G401.6 (cell line): Measurements from ENCODE around the gene ATP13A3.
A peak's percentile ranks its signal among the peaks of the same experiment; 100 is the strongest.

Source experiments
- FAIRE-seq: peaks from 2 replicates; lab custom pipeline; 2012; peaks lifted over from hg19 to GRCh38; lab: Jason Lieb, UNC

Gene ATP13A3

DNA sequence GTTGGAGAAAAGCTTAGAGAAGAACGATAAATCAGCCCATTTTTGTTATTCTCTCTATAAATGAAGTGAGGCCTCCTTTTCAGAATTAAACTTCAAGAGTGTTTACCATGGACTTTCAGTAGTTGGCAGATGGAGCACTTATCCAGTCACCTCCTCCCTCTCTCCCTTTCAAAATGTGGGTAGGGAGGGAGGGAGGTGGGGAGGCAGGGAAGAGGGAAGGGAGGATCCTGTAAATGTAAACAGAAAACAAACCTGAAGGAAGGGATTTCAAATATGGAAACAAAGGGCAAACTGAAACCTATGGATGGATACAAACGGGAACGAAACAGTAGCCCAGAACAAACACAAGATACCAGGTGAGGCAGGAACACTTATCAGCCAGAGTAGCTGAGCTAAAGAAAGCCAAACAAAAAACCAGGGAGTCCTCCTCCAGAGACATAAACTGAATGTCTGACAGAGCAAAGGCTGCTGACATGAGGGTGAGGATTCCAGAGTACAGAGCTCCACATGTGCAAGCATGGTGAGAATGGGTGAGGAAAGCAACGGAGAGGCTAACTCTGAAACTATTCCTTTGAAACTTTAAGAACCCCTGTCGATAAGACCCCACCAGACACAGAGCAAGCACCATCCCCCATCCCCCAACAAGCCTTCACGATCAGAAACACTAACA, 46.8 kb downstream of the ATP13A3 start:
- FAIRE-seq = no peak

DNA sequence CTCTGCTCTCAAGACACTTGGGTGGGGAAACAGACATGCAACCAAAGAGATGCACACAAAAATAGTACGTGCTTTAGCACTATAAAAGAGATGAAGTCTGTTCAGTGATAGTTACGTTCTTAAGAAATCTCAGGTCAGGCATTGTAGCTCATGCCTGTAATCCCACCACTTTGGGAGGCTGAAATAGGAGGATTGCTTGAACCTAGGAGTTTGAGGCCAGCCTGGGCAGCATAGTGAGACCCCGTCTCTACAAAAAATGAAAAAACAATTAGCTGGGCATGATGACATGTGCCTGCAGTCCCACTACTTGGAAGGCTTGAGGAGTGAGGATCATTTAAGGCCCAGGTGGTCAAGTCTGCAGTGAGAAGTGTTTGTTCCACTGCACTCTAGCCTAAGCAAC, 52.3 kb downstream of the ATP13A3 start:
- no peak for FAIRE-seq

DNA sequence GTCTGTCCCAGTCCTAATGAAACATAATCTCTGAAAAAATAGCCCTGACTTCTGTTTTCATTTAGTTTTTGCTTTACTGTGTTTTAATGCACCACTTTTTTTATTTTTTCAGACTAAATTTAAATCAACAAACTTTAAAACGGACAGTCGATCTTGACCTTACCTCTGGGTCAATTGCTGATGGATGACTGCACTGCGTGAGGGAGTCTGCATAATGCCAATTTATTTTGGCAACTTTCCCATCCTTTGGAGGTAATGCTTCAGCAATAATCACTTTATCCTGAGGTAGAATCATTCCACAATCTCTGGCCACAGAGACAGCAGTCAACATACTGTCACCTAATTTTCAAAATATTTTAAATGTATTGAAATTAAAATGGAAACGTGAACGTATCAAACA, 55.2 kb downstream of the ATP13A3 start:
- FAIRE-seq = no peak

DNA sequence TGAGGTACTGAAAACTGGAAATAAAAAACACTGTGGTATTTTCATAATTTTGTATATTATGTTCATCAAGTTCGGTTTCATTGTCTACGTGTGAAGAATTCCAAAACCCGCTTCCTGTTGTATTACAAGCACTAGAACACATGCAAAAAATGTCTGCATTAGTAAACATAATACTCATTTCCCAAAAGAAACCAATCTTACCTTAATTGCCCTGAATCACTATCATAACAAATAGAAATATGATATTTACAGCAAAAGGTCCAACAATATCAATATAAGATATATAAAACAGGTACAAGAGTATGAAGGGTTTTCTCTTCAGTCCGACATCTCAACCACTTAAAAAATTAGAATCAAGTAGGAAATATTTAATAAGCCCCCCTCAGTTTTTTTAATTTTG, 61.4 kb downstream of the ATP13A3 start:
- no peak for FAIRE-seq

DNA sequence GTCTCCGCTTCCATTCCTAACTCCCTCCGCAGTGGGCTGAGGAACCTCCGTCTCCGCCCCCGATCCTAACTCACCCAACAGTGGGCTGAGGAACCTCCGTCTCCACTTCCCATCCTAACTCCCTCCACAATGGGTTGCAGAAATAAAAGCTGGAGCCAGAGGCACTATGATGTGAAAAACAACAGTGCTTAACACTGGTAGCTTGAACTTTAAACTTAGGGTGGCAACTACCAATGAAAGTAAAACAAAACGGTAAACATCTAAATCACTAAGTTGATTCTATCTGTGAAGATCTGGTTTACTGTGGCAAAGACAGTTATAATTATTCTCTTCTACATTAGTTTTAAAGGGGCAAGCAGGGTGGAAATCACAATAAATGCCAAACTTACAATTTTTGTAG, 61.8 kb downstream of the ATP13A3 start:
- no peak for FAIRE-seq

DNA sequence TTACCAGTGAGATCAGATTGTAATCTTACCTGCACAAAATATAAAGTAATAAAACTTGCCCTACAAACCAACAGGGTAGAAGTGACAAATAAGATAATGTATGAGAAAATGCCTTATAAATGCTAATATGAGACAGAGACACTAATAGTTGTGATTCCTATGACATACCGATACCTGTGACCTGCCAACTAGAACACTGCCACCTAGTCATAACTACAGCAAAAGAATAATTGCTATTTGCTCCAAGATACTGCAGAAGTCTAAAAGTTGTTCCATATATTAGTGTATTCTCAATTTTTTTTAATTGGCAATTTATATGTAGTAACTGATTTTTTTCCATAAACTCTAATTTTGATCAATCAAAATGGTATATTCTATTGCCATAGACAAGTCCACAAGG, 62.4 kb downstream of the ATP13A3 start:
- FAIRE-seq = no peak

DNA sequence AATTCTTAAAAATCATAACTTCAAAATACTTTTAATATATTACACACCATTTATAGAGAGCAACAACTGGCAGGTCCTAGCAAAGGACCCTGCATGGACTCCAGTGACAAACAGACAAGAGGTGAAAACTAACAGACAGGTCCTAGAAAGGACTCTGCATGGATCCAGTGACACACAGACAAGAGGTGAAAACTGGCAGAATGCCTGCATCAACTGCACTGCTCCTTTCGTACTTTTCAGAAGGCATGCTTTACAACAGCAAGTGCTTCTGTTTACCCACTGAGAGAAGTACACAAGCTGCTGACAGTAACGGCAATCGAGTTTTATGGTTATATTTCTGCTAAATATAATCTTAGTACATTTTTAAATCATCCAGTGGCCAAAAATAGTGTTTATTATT, 63.5 kb downstream of the ATP13A3 start:
- FAIRE-seq = no peak

DNA sequence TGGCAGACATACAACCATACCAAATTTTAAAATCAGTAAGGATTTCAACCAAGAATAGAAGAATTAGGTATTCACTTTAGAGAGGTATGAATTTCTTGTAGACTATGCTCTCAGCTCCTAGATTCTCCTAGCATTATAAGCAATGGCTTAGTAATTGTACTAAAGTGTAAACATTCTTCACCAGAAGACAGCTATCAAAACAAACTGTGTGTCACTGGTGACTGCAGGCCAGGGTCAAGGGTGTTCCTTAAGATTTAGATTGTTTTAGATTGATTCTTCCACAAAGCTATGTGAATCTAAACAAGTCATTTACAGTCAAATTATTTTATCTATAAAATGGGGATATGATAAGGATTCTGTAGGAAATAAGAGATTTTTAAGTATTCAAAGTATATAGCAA, 64.6 kb downstream of the ATP13A3 start:
- FAIRE-seq = no peak

DNA sequence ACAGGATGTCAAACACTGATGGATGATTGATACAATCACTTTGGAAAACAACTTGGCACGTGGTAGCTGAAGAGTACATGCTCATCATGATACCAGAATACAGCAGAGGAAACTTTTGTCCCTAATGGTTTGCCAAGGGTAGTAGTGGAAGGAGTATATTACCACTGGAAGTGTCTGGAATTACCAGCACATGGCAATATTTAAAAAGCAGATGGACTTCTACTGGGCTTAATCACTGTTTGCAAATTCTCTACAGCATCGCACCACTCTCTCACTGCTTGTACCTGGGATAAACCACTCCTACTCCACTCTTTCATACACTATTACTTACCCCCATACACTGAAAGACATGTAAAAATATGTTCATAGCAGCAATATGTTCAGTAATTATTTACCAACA, 68.1 kb downstream of the ATP13A3 start:
- no peak for FAIRE-seq

DNA sequence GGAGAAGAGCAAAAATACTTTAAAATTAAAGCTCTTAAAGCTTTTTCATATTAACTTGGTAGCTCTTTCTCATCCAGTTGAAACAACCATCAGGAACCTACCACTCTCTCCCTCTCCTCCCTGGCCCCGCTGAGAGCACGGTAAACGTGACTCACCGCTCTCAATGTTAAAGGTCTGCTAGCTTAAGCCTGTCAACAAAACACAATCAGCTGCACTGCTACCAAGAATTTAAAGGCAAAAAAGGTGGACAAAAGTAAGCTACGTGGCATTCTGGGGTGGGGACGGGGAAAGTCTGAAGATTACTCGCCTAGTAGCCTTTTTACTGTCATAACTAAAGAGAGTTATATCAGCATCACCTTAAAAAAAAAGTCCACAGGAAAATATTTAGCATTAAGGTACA, 79.4 kb downstream of the ATP13A3 start:
- FAIRE-seq = no peak

DNA sequence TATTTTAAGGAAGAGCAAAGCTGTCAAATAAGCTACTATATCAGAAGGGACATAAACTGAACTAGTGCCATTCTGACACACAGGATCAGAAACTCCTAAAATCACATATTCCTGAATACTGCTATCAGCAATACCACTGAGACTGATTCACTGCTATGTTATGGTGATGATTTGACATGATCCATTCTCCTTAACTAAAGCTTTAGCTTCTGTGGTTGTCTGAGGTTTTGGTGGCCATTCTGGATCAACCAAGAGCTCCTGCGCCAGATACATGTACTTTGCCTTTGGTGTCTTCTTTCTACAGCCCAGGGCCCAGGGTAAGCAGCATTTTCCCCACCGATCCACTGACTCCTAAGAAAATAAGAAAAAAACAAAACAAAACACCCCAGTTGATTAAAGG, 81.0 kb downstream of the ATP13A3 start:
- no peak for FAIRE-seq

DNA sequence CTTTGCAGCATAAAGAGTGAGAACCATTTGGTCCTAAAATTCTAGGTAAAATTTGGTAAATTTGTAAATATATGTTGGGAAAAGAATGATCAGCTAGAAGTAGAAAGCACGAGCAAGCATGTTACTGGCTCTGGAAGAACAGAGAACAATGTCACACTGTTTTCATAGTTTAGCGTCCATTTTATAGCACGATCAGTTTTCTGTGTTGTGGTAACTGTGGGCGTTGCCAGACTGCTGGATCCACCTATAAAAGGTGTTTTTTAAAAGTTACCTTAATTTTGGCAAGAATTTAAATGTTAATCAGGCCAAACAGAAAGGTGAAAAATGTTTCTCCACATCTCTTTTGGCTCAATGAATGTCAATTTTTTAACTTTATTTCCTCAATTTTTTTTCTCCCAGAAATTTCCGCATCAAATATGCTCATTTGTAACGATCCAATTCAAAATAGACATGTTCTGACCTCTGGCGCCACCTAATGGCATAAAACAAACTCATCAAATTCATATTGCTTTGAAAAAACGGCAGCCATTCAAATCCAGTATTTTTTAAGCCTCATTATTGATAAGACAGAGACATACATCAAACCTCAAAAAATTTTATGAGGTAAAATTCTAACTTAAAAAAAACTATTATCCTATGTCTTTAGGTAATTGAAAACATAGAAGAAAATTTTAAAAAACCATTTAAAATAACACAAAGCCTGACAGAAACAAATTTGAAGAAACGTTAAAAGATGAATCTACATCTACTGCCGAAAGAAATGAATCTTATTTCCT, 82.2 kb downstream of the ATP13A3 start:
- peak; percentile 93 for FAIRE-seq

DNA sequence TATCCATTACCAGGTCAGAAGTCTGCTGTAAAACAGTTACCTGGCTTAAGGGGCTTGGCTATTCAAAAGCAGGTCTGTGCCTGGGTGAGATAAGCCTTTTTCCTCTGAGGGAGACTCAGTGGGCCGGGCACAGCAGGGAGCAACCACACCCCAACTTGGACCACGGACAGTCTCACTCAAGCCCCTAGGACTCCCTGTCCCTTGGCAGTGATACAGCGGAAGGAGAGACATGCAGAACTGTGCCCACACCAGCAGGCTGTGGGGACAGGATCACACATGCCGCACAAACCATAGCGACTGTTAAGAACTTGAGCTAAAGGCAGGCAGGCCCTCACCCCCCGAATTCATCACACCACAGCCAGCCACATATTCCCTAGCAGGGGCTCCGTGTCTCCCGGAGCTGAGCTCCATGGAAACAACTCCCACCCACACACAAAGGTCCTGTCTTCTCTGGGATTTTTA, 84.9 kb downstream of the ATP13A3 start:
- no peak for FAIRE-seq

DNA sequence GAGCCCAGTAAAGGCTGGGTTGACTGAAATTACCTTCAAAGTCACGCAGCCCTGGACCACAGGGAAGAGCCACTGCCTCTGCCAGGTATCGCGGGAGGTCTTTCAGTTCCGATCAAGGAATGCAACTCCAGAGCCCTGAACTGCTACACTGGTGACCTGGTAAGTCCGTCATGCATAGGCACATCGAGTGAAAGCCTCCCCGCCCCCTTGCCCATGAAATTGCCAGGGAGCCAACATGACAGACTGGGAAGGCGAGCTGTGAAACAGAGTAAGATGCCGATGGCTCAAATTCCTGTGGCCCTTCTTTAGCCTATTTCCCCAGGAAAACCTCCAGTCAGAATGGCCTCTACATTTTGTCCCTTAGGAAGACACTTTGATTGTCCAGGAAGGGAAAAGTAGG, 85.5 kb downstream of the ATP13A3 start:
- FAIRE-seq = no peak

DNA sequence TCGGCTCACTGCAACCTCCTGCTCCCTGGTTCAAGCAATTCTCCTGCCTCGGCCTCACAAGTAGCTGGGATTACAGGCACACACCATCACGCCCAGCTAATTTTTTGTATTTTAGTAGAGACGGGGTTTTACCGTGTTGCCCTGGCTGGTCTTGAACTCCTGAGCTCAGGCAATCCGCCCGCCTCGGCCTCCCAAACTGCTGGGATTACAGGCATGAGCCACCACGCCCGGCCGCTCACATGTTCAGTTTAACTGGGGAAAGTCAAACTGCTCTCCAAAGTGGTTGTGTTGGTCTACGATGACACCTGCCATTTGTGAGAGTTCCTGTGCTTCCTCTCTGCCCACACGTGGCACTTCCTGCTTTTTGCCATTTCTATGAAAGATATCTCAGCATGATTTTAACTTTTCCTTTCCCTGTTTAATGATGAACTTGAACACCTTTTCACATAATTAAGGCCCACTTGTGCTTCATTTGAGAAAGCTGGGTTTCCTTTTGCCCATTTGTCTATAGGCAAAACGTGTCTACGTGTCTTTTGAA, 86.9 kb downstream of the ATP13A3 start:
- FAIRE-seq = no peak

DNA sequence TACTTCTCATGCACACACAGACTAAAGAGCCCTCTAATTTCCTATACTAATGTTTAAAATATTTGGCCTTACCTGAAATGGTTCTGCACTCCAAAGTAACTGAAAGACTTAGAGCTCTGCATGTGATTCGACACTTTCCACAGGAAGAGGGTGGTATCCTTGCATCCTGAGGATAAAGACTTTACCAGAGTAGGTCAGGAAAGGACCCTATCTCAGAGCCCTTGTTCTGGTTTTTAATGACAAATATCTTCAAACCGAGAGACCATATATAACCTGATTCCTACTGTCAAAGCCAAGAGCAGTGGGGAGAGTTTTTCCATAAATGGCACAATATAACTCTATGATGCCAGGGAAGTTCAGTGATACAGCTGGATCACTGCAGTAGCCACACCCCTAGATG, 87.6 kb downstream of the ATP13A3 start, which contains the start of gene GP5:
Gene GP5, minus strand, starts transcription at position 101 of the 400 bp plus-strand sequence. CDS start 984 bp downstream, outside the sequence.
- no peak for FAIRE-seq

DNA sequence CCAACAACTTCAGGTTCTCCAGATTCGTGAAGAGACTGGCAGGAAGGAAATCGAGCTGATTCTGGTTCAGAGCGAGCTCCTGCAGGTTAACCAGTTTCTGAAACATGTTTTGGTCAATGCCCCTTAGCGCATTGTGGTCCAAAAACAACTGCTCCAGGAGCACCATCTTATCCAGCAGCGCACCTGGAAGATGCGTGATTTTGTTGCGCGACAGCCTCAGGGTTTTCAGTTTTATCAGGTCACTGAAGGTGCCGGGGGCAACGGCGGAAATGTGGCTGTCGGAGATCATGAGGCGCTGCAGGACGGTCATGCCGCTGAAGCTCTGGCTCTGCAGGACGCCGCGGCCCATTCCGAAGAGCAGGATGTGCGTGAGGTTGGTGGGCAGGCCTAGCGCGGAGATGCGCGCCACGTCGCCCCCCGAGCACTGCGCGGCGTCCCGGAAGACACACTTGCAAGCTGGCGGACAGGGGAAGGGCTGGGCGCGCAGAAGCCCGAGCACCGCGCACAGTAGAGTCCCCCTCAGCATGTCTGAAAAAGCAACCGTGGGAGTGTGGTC, 89.0 kb downstream of the ATP13A3 start:
- FAIRE-seq = no peak

DNA sequence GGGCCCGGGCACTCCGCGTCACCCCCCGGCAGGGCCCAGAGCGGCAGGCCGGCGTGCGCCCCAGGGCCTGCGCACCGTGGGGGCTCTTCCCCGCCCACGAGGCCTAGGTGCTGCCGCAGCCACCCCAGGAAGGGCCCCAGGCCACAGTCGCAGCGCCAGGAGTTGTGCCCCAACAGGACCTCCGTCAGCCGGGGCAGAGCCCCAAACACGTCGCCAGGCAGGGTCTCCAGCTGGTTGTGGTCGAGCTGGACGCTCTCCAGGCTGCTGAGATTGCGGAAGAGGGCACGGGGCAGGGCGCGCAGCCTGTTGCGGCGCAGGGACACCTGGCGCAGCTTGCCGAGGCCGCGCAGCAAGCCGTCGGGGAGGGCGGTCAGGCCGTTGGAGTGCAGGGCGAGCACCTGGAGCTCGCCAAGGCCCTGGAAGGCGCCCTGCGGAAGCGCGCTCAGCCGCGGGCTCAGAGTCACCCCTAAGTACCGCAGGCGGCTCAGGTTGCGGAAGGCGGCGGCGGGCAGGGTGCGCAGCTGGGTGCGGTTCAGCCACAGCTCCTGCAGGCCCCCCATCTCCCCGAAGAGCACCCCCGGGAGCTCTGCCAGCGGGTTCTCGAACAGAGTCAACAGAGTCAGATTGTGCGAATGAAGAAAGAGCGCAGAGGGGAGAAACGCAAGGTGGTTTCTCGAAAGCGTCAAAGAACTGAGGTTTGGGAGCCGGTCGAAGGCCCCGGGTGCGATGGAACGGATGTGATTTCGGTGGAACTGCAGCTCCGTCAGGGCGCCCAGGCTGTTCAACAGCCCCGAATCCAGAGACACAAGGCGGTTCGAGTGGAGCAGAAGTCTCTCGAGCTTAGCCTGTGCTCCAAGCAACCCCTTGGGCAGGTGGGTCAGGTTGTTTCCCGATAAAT, 89.7 kb downstream of the ATP13A3 start:
- FAIRE-seq = no peak

DNA sequence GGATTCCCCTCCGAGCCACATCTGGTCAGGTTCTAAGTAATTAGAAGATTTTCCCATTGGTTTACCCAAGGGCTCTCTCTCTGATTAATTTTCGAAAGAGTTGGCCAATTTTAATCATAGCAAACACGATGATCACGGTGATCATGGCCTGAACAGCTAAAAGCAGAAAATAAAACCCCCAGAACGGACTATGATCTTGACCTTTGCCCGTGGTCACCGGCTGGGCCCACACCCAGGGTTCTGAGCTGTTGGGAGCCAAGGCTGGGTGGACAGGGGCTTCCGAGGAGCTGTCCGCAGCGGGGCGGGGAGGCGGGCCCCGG, 90.3 kb downstream of the ATP13A3 start:
- FAIRE-seq = no peak

DNA sequence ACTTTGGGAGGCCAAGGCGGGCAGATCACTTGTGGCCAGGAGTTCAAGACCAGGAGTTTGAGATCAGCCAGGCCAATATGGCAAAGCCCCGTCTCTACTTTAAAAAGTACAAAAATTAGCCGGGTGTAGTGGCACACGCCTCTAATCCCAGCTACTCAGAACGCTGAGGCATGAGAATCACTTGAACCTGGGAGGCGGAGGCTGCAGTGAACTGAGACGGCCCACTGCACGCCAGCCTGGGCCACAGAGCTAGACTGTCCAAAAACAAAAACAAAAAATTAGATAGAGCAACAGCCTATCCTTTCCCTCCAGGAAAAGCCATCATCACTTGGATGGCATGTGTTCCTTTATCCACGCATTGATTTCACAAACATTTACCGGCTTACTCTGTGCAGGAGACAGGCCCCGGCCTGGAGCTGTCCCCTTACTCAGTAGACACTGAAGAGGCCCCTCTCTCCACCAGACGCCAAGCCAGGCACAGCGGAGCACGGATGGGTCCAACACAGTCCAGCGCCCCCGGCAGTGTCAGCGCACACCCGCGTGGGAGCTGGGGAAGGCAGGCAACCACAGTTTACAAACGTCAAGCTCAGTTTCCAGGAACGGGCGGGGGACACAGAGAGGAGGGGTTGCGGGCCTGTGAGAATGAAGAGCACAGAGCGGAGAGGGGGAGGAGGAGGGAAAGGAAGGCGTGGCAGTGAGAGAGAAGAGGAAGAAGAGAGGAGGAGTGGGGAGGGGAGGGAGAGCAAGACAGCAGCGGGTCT, 90.8 kb downstream of the ATP13A3 start:
- no peak for FAIRE-seq

DNA sequence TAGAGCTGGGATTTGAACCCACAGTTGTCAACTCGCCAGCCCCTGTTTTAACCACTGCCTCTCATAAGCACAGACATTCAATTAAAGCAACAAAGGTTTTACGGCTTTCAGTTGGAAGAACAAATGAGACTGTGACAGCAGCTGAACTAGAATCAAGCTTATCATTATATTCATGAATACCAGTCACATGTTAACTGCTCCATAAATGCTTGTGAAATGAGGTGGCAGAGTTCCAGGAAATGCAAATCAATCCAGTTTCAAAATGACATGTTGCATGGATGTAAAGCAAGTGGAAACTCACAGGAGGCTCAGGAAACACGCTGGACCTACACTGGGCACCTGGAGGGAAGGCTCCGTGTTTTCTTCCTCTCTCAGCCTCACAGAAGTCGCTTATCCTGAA, 91.6 kb downstream of the ATP13A3 start:
- FAIRE-seq = no peak

DNA sequence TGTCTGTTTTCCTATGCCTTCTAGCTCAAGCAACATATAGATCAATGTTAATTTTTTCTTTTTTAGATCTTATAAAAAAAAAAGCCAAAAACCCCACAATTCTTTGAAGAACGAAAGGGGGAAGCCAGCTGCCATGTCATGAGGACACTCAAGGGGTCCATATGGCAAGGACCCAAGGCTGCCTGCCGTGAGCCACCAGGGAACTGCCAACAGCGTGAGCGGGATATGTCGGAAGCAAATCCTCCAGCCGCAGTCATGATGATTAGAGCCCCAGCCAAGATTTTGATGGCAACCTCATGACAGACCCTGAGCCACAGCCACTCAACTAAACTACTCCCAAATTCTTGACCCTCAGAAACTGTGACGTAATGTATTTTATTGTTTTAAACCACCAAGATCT, 94.2 kb downstream of the ATP13A3 start:
- FAIRE-seq = no peak
